HG03135 (cell line): ENCODE measurements around the gene MPRIP.
"Not testable (repeated sequence)": the region's sequence is repeated elsewhere in the genome, so short reads cannot be mapped to it uniquely, and the experiment has no call there.

Experiments
- ATAC-seq: cut with Tn5 transposase; IDR thresholded peaks from one replicate; pipeline ENCODE4 v1.9.1; 2021; ENCODE audit warnings: mild to moderate bottlenecking, moderate library complexity; ENCODE audit not compliant: unreplicated experiment

MPRIP gene

DNA sequence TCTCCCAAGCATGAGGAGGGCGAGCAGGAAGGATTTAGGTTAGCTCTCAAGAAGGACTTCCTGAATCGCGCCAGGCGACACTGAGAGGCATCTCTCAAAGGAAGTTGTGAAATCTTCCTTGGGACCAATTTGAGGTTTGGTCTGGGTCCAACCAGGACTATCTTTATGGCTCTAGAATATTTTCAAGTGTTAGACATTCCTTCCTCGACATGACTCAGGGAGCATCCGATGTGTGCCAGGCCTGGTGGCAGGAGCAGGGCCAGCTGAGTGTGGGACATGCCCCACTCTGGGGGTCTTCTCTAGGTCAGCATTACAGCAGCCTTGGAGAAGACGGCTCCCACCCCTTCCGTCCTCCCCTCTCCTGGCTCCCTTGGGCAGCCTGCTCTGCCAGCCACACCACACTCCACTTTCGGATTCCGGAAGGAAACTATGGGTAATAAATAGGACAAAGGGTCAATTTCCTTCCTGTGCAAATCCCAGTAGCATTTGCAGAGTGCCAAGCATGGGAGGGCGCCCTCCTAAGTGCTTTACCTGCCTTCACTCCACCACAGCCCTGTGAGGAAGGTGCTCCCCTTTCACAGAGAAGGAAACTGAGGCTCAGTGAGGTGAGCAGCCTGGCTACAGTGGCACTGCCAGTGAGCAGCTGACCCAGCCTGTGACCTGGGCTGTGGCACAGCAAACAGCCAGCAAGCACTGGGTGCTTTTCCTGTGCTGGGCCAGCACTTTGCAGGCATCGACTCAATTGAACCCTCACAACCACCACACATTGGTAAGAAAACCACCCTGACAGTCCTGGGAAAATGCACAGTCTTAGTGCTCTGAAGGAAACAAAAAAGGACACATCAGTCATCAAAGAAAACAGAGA, 31.0 kb upstream of the MPRIP start:
- not testable (repeated sequence) for ATAC-seq

DNA sequence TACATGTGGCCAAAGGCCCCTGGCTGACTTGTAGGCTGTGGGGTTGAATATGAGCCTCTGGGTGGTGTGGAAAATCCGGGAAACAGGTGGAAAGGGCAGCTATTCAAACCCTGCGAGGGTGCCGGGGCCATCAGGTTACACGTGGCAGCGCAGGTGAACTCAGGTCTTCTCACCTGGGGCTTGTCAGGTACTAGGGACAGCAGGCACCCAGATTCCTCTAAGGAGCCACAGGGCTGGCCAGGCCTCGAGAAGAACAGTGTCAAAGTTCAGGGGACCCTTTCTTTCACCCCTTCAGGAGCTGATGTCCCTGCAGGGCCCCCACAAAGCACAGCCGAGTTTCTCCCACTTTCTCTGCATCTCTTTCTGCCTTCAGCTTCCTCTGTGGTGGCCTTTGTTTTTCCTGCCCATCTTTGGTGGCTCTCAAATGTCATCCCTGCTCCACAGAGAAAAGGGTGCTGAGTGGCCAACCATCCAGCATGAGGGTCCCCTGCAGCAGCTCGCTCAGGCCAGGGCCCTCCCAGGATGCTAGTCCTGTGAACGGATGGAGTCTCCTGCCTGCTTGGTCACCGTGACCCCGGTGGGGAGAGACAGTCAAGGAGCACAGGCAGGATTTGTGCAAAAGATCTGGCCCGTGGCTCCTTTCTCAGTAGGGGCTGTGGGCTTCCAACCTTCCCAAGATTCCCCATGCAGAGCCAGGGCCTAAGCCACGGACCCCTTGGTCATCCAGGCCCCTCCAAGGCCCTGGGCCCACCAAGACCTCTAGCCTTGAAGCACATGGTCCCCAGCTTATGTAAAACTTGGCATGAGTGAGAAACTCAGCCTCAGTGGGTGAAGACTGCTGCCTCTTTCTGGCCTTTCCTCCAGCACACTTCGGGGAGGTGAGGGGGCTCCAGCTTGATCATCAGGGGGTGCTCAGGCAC, 28.2 kb upstream of the MPRIP start:
- not testable (repeated sequence) for ATAC-seq

DNA sequence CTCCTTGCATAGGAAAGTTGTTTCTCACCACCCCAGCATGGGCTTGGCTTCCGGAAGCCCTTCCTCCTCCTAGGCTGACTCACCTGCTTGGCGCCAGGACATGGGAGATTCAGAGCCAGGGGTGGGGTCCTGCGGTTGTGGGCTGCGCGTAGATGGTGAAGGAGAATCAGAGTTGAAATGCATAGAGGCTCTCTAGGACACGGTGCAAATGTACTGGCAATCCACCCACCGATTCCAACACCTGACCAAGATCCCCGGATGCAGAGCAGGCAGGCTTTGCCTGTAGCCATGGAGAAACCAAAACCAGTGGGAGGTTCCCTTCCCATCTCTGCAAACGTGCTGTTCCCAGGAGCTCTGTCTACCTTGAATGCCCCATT, 27.5 kb upstream of the MPRIP start:
- ATAC-seq = not testable (repeated sequence)

DNA sequence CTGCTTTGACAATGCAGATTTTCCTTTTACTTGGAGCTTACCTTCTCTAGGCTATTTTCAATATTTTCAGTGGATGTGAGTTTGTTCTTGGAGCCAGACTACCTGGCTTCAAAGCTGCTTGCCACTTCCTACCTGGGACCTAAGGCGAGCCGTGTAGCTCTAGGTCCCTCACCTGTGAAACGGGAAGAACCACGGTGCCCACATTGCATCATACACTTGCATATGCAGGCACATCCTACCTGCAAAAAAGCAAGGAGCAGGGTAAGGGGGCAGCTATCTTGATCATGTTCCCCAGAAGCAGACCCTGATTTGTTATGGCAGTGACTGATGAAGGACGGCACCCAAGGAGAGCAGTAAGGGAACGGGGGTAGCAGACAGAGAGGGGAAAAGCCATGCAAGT, 27.0 kb upstream of the MPRIP start:
- ATAC-seq = no peak

DNA sequence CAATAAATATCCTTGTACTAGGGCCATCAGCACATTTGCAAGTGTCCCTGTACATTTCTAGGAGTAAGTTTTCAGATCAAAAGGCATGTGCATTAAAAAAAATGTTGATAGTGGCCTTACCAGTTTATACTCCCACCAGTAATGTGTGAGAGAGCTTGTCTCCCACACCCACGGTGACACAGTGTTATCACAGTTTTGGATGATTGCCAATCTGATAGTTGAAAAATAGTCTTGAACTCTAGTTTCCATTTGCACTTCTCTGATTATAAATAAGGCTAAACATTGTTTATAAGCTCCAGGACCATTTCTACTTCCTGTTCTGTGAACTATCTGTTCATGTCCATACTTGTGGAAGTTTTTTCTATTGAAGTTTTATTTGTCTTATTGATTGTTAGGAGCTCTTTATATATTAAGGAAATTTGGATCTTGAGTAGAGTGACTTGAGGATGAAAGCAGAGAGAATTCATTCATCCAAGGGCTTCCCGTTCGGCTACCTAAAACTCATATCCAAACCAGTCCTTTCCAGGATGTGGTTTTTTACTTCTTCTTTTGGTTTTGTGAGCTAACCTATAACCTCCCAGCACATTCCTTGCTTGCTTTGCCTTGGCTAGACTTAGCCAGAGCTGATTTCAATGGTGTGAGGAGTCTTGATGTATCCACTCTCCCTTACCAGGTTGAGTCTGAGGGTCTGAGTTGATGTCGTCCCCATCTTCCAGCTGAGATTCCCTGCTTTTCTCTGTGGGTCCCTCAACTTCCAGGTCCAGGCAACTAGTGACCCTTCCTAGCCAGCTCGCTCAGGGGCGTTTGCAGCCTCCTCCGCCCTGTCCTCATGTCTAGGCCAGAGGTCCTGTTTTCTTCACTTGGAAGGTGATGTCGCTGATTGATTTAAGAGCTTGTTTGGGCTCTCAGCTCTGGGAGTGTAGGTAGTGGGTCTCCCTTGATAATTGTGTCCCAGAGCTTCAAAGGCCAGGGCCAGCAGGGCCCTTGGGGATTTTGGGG, 25.8 kb upstream of the MPRIP start:
- not testable (repeated sequence) for ATAC-seq

DNA sequence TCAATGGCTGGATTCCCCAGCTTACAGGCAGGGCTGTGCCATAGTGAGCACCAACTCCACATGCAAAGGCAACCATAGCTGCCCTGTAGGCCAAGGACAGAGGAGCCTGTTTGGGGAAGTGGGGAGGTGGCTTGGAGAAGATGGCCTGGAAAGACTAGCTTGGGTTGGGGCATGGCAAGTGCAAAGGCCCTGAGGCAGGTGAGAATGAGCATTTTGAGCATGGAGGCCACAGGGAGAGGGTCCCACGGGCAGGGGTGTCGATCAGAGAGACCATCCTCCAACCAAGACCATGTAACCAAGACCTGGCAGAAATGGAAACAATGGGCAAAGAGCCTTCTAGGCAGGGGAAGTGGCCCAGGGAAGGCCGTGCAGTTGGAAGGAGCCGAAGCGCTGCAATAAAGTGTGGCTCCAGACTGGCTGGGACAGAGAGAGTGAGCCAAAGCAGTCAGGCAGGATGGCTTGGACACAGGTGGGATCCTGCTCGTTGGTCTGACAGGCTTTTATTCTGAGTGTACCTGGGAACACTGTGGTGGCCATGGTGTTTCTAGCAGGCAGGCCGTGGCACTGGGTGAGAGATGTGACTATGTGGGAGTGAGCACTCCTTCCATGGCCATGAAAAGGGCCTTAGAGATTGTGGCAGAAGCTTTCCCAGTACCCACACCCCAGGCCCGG, 24.8 kb upstream of the MPRIP start:
- no peak for ATAC-seq

DNA sequence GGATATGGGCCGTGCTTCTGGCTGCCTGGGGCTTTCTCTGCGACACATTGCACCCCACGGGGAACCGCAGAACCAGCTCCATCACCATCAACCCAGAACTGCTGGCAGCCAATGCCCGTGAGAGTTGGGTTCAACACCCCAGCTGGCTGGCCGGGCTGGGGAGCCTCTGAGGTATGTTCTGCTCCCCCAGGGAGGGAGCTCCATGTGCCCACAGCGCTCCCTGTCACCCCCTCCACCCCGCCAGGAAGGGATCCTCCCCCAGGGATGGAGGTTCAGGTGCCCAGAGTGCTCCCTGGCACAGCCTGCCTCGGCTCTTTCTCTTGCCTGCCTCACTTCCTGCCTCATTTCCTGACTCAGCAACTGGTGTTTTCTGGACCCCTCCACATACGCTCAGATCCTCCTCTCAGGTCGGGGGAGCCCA, 24.2 kb upstream of the MPRIP start:
- no peak for ATAC-seq

DNA sequence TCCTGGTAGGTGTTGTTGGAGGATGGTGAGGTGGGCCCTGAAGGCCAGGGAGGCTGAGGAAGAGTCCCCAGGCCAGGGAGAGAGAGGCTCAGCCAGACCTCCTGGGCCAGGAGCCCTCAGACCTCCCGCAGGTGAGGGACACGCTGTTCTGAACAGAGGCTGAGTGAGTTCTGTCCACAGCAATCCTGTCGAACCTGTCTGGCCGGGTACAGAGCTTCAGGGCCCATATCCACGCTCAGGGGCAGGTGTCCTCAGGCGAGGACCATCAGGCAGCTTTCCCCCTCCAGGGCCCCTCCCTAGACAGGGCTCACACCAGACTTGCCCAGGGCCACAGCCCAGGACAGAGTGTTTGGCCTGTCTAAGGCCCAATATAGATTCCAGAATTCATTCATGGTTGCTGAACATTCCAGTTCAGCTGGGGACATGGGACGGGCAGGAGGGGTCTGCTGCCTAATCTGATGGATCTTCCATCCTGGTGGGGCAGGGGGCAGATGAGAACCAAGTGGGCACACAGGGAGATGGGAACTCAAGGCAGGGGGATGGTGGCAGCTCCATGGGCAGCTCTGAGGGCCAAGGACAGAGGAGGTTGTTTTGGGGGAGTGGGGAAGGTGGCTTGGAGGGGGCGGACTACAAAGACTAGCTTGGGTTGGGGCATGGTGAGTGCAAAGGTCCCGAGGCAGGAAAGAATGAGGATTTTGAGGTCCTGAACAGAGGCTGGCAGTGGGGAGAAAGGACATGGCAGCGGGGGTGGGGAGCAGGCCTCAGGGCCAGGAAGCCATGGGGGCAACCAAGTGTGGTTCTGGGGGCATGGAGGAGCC, 23.4 kb upstream of the MPRIP start:
- ATAC-seq = no peak

DNA sequence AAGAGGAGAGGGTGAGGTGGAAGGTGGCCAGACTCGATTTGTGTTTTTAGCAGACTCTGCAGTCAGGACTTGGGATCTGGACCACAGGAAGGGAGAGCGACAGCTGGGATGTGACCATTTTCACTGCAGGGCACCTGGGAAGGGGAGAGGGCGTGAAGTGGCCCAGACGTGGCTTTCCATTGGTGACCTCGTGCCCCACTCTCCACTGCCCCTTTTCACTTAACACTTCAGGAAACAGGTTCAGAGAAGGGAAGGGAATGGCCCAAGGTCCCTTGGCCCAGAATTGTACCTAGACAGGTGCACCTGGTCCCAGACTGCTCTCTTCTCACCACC, 22.9 kb upstream of the MPRIP start:
- ATAC-seq = no peak

DNA sequence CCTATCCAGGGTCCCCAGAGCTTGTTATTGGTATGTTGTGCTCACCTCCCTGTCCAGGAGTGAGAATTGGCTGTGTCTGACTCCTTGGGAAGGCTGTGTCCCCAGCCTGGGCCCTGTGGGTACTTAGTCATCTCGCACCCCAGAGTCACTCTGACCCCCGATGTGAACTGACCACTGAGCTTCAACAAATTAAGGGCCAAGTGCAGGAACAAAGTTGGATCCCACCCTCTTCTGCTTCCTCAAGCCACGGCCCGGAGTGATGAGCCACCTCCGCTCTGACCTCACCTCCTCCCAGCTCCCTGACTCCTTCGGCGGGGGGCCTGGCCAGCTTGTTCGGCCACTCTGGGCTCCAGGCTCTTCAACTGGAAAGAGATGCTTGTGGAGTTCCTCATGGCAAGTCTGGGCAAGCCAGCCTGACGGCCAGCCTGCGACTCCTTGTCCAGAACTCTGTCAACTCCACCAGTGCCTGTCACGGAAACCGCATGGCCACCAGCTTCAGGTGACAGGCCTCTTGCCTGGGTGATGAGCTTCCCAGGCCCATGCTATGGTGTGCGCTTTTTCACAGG, 22.3 kb upstream of the MPRIP start:
- no peak for ATAC-seq

DNA sequence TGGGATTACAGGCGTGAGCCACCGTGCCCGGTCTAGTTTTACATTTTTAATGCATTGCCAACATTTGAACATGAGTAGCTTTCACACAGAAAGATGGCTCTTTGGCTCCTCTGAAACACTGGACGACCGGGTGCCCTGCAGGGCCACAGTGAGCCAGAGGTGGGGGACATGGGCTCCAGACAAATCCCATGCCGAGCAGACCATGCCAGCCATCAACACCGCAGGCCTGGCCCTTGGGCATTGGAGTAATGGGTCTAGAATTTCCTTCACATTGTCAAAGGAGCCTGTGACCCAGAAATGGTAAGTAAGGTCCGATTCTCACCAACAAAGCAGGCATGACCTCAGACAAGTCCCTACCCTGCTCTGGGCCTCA, 21.4 kb upstream of the MPRIP start:
- no peak for ATAC-seq

DNA sequence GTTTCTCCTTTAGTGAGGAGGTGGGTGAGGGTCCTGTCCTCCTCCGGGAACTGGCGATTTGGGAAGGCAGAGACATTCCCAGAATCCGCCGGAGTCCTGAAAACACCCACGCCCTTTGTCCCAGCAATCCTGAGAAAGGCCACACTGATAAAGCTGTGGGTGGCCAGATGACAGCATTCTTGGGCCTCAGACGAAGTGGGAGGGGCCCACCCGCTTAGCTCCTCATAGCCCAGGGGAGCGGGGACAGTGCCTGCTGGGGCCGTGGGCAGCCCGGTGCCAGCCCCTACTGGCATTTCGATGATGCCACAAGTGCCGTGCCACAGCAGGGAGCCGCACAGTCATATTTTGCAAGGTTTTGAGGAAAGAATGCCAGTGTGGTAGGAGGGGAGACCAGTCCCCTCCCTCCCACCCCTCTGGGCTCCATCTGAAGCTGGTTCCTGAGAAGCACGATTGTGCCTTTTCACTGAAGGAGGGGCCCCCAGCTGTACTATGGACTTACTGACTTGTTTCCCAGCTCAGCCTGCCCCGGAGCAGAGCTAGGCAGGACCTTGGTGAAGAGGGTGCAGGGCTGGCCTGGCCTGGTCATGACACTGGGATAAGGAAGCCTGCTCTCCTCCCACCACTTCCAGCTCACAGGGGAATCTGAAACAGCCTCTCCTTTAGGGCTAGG, 20.9 kb upstream of the MPRIP start:
- no peak for ATAC-seq

DNA sequence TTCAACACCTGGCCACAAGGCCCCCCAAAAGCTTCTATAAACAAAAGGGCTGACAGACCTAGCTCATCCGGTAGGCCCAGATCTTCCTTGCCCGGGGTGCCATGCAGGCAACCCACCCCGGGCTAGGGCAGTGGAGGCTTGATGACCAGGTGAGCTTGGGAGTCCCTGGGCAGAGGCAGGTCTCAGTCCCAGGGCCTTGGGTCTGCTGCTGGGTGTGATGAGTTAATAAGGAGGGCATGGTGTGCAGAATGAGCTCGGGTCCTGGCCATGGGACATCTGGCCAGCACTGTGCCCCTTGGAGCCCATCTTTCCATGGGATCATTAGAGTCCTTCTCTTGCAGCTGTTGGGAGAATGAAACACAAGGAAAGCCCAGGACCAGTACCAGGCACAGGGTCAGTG, 20.2 kb upstream of the MPRIP start:
- no peak for ATAC-seq

DNA sequence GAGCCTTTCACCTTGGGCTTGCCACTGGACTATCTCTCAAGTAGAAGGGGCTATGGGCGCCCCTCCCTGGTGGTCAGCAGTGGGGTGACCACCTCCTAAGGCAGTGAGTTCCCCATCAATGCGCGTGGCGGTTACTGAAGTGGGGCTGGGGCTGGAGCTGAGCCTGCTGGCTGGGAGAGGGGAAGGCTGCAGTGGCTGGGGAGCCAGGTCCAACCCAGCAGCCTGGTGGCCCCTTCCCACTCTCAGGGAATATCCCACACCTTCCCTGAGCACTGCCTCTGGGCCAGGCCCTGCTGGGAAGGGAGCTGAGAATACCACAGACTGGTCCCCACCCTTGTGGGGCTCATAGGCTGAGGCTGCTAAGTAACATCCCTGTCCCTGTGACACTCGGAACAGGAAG, 19.8 kb upstream of the MPRIP start:
- no peak for ATAC-seq

DNA sequence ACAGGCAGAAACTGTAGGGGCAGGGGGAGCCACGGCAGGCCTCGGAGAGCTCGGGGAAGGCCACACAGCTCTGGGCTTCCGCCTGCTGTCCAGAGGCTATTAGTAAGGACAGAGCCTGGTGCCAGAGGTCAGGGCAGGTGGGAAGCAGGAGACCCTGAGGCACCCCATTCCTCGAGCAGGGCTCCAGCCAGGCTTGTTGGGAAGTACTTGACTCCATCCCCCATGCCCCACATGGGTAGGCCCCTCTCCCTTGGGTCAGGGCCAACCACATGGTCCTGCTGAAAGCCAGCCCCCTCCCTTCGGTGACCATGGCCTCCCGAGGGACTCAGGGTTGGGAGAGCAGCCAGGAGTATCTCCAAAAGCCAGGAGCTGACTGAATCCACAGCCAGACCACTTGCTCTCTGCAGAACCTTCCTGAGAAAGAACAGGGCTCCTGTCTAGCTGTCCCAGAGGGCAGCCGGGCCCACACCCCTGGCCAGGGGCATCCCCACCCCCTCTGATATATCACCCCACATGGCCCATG, 17.4 kb upstream of the MPRIP start:
- ATAC-seq = no peak

DNA sequence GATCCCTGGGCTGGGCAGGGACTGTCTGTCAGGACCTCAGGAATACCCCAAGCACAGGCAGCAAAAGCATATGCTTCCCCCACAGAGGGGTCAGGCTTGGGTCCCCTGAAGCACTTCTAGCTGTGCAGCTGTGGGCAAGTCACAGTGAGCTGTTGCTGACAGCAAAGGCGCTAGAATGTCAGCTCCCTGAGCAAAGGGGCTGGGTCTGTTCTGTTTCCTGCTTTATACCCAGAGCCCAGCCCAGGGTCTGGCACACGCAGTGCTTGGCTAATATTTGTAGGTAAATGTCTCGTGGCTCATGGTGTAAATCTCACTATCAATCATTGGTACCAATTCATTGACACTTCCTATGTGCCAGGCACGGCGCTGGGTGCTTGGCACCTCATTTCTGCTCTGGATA, 16.6 kb upstream of the MPRIP start:
- no peak for ATAC-seq

DNA sequence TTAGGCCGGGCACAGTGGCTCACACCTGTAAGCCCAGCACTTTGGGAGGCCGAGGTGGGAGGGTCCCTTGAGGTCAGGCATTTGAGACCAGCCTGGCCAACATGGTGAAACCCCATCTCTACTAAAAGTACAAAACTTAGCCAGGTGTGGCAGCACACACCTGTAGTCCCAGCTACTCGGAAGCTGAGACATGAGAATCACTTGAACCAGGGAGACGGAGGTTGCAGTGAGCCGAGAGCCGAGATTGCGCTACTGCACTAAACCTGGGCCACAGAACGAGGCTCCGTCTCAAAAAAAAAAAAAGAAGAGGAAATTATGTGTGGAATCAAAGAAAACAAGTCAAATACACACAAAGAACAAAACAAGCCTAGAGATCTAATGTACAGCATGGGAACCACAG, 16.1 kb upstream of the MPRIP start:
- no peak for ATAC-seq

DNA sequence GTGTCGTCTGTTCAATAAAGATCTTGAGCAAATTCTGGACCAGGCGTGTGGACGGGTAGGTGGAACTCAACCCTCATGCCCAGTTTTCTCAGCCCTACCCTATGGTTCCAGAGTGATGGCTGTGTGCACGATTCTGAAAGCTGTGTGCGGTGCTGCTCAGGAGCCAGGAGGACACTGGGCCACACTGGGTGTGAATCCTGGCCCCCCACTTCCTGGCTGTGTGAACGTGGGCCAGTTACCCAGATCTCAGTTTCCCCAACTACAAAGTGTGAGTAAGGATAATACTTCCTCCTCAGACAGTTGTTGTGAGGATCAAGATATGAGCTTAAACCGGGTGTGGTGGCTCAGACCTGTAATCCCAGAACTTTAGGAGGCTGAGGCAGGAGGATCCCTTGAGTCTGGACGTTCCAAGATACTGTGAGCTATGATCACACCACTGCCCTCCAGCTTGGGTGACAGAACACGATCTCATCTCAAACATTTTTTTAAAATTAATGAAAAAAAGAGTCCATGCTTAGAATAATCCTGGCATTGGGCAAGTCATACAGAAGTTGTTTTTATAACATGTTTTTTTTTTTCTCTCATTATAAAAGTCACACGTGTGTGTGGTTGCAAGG, 14.7 kb upstream of the MPRIP start:
- no peak for ATAC-seq
